DMS53 treated with DMSO at 0.1 percent for 48 hours (cell line): ENCODE data around the gene AKIP1.
"Not testable (repeated sequence)": the region's sequence is repeated elsewhere in the genome, so short reads cannot be mapped to it uniquely, and the experiment has no call there.

ENCODE experiments used
- DNase-seq: peaks from one replicate; lab custom pipeline; 2025; ENCODE audit not compliant: unreplicated experiment; lab: John Stamatoyannopoulos, UW

AKIP1 gene

DNA sequence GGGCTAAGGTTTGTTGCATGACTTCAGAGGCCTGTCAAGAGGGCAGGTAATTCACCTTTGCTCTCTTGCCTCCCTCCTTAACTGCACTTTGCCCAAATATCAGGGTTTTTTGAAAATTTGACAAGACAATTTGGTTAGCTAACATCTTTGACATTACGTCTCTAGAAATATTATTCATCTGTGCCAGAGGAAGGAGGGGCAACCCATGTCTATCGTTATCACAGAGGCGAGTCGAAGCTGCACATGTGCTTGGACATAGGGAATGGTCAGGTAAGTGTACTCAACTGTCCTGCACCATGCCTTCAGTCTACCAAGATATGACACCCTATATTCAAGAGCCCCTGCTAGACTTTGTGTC is 3.7 kb downstream of the AKIP1 start:
- no peak for DNase-seq

DNA sequence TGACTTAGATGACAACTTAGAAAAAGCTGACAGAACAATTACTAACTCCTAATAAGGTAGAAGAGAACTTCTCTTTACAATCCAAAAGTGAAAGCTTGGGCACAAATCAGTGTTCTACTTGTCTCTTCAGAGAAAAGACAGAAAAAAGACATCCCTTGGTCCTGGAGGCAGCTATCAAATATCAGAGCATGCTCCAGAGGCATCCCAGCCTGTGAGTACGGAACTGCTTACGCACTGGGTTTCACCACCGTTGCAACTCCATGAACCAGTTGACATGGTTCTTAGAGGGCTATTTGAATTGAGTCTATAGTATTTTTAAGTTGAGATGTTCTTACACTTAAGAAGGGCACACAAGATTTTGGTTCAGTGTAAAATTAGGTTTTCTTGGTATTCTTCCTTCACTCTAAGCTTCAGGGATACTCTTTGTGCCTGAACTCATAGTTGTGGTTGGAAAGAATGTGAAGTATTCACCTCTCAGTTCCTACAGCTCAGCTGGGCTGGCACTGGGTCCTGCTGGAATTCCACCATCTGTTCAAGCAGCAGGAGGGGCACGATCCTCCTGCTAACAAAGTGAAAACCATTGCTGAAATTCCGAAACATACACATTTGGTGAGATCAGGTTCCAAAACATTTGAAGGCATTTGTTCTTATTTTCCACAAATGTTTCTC is 6.3 kb downstream of the AKIP1 start:
- DNase-seq: no peak

DNA sequence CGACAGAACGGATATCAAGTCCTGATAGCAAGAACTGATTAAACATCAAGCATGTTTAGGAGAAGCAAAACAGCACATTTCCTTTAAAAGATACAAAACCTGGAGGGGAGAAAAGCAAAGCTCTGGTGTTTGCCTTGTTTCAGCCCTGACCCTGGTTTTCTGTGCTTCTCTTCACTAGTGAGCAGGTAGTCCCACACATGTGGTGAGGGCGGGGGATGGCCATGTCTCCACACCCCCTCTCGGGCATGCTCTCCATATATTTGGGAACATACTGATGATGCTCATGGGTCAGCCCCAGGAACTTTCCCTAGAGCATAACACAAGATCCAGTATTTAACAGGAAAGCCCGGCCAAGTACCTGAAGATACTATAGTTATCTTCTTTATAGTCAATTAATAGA is 11.7 kb downstream of the AKIP1 start:
- DNase-seq: no peak

DNA sequence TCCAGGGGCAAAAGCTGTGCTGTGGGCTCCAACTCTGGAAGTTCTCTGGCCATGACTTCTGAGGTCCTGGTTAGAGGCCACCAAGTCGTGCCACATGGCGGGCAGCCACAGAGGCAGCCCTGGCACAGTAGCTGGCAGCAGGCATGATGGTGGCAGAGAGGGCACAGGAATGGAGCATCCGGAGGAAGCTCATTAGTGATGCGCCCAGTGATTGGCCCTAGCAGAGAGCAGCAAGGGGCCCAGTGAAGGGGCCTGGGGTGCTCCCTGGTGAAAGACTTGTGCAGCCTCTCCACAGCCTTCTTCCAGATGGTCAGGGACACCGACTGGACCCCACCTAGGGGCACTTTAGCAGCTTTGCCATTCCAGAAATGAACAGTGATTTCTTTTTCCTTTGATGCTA is 14.7 kb downstream of the AKIP1 start:
- no peak for DNase-seq

DNA sequence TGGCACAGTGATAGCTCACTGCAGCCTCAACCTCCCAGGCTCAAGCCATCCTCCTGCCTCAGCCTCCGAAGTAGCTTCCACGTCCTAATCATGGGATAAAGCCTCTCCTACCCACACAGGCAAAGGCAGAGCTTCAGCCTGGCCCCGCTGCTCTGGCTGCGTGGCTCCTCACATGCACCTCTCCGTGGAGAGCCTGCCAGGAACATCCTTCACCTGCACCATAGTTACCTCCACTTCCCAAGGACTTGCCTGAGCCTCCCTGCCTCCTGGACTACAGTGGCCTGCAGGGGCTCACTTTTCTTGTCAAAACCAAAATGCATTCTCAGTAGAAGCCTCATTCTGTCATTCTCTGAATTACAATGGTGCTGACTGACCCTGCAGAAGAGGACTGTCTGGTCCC is 15.2 kb downstream of the AKIP1 start:
- no peak for DNase-seq

DNA sequence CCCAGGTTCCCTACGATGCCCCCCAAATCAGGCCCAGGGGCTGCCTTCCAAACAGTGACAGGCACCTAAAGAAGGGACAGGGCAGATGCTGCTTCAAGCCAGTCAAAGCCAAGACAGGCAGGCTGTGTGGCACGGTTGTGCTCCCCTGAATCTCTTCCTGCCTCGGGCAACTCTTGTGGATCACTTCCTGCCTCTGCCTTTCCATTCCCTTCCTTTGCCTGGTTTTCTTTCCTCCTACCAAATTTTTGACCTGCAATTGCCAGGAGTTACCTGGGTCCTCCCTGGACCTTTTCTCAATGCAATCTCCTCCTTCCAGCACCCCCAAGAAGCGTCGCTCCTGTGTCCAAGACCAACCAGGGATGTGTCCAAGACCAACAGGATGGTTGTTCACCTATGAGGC is 16.2 kb downstream of the AKIP1 start:
- no peak for DNase-seq

DNA sequence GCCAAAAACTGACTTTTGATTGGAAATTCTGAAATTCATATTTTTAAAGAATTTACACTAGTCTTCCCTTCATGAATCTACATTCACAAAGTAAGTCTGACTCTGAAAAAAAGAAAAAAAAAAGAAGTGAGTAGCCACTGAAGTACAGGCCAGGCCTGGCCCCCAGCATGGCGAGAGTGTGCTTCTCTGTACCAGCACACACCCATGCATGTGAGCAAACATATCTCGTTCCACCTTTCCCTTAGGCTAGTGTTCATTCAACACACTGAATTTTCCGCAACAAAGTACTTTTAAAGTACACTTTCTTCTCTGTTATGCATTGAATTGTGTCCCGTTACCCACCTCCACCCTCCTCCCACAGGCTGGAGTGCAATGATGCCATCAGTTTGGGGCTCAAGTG is 17.2 kb downstream of the AKIP1 start:
- no peak for DNase-seq

DNA sequence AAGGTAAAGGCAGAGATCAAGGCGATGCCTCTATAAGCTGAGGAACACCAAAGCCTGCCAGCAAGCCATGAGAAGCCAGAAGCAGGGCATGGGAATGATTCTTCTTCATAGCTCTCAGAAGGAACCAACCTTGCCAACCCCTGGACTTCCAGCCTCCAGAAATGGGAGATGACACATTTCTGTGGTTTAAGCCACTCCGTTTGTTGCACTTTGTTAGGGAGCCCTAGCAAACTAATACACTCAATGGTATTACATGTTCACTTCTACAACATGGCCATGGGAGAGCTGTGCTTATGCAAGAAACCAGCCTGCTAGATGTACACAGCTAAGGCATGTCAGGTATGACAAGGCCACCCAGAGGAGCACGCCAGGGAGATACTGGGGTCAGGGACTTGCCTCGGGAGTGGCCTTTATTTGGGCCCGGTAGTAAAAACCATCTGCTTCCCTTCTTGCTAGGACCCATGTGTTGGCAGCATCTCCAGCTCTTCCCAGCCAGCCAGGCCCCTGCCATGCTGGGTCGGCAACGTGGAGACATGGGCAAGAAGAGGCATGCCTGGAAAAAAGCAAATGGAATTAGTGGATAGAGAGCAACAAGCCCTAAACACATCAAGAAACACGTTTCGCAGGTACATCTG is 18.1 kb downstream of the AKIP1 start:
- no peak for DNase-seq

DNA sequence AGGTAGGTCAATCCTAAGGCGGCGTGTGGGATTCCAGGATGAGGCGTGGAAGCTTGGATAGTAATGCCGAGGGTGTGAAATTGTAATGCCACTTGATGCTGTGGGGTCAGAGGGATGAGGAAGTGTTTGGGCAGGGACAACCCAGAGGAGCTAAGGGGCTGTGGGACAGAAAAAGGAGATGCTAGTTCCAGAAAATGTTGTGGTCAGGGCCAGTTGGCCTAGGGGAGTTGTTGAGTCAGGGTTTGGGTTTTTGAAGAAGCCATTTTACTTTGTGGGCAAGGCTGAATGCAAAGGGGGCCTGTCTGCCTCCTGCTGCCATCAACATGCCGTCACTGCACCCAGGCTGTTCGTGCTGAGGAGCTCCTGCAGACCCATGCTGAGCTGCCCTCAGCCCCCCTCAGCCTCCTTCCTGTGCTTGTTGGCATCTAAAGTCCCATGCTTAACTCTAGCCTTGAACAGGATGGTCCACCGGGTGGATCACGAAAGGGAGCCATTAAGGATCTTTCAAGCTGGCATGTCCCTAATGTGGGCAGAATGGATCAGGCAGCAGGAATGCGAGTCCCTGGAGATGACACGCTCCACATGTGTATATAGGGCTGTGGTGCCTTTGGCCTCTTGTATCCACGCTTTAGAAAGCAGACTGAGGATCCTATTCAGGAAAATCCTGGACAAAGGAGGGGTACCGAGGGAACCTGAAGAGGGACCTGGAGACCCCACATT is 19.6 kb downstream of the AKIP1 start:
- no peak for DNase-seq

DNA sequence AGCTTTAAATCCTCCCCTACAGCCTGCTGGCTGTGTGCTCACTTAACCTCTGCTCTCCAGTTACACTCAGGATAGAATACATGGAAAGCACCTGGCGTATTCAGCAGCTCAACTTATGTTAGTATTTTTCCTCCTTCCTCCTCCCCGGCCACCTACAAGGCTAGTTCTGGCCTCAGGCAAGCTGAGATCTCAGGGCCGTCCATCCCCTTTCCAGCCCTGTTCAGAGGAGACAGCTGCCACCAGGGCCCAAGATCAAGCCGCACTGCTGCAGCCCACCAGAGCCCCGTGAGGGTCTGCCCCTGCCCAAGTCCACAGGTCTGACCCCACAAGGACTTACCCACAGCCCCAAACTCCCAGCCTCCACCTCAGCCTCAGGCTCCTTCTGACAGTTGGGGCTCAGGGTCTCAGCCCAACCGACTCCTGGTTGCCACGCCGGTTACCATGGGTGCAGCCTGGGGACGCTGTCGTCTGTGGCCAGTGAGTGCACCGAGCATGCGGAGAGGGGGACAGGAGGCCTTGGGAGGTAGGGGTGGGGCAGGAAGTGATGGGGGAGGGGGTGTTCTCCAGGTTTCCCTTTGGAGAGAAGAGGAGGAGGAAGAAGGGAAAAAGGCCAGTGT is 21.7 kb downstream of the AKIP1 start, which contains the start of gene C11orf16:
C11orf16 (minus strand) TSS at position 384 of the 617 bp plus-strand sequence. CDS start 639 bp downstream, outside the sequence.
- no peak for DNase-seq

DNA sequence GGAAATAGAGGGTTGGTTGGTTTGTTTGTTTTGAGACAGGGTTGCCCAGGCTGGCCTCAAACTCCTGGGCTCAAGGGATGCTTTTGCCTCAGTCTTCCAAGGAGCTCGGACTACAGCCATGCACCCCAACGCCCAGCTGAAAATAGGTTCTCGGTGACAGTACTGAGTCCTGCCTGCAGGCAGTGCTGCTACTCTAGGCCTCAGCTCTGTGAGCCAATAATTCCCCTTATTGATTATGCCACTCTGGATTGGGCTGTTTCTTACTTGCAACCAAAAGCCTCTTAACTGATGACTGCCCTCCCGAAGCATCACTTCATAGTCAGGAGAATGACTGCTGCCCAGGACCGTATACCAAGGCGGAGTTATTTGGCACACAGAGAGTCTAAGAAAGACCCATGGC is 22.9 kb downstream of the AKIP1 start:
- DNase-seq: no peak

DNA sequence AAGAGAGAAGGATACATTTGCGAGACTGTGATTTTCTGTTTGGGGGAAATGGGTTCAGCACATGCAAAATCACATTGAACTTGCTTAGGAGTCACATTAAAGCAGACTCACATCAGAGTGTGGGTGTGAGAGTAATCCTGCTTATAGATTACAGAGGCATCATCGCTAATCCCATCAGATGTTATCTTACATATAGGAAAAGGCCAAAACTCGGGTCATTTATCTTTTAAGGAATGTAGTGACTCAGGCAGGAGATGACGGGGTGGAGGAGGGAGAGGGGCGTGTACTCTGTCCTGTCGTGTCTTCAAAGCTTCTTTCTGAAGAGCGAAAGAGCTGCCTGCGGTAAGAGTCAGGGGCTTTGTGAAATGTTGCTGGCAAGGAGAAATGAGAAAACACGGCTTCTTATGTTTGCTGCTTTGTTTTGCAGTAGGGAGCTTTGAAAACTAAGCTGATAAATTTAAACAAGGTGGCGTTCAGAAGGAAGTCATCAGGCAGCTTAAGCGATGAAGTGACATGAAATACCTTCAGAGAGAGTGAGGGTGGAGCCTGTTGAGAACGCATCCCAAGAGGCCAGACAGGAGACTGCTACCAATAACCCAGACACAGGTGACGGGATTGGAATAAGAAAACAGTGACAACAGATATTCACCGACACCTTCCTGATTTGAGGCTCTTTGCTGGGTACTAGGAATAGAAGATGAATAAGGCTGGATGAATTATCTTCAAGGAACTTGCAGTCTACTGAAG is 23.9 kb downstream of the AKIP1 start:
- DNase-seq: no peak

DNA sequence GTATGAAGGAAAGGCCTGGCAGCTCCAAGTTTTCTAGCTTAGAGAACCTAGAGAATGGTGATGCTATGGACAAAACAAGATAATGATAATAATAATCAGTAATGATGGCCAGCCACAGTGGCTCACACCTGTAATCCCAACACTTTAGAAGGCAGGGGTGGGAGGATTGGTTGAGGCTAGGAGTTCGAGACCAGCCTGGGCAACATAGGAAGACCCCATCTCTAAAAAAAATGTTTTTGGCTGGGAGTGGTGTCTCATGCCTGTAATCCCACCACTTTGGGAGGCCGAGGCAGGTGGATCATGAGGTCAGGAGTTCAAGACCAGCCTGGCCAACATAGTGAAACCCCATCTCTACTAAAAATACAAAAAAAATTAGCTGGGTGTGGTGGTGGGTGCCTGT is 24.8 kb downstream of the AKIP1 start:
- not testable (repeated sequence) for DNase-seq

DNA sequence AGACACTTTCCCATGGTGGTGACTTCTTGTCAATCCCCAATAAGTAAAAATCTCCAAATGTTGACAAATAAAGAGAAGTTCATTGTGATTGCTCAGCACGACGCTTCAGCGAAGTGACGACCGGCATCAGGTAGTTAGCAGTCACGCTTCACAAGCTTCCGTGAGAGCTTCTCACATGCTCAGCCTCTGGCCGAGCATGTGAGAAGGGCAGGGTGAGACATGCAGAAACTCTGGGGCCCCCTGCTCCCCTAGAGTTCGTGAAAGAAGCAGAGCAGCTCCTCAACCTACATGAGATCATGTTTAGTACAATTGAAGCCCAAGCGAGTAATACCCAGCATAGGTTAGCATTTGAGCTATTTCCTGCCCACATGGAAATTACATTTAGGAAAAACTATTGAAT is 26.2 kb downstream of the AKIP1 start:
- no peak for DNase-seq

DNA sequence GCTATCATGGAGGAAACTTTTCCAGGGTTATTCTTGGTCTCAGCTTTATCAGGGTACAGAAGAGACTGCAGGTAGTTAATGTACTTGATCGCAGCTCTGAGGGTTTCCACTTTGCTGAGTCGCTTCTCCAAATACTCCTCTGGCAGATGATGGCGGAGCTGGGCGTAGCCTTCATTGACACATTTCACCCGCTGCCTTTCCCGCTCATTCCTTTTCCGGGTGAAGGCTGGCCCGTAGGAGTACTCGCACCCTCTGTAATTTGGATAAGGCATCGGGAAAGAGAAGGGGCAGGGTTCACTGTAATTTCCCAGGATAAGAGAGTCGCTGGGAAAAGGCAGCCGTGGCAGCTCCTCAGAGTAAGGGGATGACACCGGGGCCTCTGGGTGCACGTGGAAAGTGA is 26.7 kb downstream of the AKIP1 start:
- DNase-seq: no peak

DNA sequence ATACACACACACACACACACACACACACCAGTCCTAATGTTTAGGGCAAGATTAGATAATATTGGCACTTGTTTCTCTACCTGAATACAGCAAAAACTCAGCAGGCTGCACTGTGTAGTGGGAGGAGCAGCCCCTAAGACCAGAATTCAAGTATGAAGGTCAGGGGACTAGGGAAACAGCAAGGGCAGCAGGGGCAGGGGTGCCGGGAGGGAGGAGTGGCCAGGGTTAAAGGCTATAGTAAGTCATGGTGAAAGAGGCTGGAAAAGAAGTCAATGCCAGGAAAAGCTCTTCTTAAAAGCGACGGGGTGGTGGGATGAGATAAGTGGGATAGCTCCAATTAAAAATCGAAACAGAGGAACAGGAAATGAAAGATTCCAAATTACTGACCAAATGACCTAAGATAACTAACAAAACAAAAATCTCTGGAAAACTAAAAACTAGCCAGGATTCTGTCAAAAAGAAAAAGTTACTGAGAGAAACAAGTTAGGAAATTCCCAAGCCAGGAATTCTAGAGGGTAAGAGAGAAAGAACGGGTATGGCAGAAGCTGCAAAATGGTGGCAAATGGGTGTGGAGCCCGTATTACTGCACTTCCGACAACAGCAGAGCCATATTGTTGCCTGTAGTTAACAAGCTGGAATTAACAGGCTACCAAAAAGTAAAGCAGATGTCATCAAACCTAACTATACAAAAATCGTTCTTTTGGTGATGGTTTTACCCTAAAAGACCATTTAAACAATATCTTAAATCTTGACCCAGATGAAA is 30.5 kb downstream of the AKIP1 start:
- DNase-seq: no peak

DNA sequence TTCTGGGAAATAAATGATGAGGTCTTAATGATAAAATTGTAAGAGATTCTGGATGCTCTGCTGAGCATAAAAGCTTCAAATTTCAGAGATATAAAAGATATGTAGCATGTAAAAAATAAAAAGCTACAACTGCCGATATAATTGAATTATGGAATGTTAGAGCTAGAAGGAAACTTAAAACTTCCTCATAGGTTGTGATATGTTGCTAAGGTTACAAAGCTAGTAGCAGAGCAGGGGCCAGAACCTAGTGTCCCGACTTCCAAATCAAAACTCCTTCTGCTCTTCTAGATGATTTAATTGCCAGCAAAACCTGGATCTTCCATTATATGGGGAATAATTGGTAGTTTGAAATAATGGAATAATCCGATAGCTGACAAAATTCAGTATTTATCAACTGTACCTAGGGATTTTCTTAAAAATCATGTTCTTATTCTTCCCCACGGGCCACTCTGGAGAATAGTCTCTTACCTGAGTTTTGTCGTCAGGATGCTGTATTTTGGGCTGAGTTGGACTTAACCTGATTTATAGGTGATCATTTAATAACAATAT is 31.6 kb downstream of the AKIP1 start, which contains the start of gene ASCL3:
ASCL3 (minus strand) TSS at position 499 of the 549 bp plus-strand sequence. CDS start 4,855 bp downstream, outside the sequence.
- DNase-seq: no peak

DNA sequence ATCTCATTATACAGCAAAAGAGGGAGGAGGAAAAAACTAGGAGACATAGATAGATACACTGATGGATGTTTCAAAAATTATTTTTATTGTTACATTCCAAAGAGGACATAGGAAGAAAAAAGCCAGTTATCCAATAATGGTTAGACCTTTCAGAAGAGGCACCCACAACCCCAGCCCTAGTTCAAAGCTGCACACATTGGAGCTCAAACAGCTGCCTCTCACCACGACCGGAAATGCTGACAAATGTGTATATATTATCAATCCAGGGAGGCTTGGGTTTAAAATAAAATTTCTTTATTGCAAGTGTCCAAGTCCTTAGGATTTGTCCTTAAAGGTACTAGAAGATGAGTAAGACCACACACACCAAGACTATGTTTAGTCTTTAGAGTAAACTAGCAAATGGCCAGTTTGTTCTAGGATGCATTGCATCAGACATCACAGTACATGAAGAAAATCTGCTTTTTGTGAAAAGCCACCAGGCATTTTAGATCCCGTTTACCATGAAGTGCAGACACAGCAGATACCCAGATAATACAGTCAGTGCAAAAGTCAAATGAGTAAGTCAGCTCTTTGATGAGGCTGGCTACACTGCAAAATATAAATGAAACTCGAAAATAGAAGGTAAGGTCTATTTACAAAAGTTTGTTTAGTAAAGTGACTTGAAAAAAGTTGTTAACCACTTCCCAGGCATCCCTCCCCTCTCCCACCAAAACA is 36.4 kb downstream of the AKIP1 start:
- DNase-seq: no peak

DNA sequence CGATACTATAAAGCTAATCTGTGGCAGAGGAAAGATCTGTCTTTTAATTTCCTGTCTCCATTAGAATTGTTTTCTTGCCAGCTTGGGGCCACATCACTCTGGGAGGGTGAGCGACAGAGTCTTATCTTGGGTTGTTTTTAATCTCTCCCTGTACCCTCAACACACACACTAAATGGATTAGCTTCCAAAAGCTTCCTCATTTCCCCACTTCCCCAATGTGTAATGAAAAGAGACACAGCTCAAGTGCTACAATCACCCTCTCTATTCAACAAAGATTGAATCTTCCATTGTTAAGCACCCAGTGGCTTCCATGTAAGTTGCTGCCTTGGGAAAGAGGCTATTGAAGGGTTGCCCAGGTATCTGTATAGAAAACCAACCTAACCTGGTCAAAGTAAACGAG is 37.9 kb downstream of the AKIP1 start:
- DNase-seq: no peak
